Erythroblast (primary cell): Measurements from ENCODE around the gene EDARADD.
"Not testable (repeated sequence)": the region's sequence is repeated elsewhere in the genome, so short reads cannot be mapped to it uniquely, and the experiment has no call there.

Experiments used
- DNase-seq, 2 experiments: peaks; one replicate each; lab custom pipeline; 2025; lab: John Stamatoyannopoulos, UW
- GATA1 ChIP-seq: IDR thresholded peaks from 2 replicates; pipeline ENCODE4 v1.6.1; 2011; ENCODE audit warnings: low read depth, mild to moderate bottlenecking, control low read depth, low read length, moderate library complexity
- POLR2A ChIP-seq: IDR thresholded peaks from 2 replicates; pipeline ENCODE4 v1.6.1; 2011; ENCODE audit warnings: mild to moderate bottlenecking, low read length

EDARADD gene

DNA sequence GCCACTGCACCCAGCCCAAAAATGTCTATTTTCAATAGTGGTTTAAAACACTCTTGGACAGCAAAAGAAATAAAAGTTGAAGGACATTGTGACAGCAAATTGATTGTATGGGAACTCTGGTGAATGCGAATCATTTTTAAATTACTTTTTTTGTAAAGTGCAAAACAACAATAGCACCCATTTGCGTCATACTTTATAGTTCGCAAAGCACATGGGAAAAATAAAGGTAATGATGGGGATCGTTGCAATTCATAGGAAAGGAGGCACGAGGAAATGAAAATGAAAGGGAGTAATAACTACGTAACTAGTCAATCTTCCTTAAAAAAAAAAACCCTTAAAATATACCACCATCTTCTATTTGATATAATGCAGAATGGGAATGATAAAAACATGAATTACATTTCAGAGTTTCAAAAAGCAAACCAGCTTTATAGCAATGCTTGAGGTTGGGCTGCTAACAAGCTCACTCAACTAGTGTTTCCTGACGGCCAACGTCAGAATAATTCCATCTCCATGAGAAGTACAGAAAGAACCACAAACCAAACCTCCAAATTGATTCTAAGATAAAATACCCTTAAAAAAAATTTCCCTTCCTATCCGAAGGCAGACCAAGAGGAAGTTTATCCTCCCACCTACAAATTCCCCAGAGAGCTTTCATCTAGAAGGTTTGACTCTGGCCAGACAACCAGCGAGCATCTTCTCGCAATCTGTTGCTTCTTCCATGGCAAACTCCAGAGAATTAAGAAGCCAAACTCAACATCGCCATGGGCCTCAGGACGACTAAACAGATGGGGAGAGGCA, at the start of gene EDARADD:
Gene EDARADD (plus strand): TSS at position 606 of the 801 bp plus-strand sequence. CDS start 159 bp downstream, at position 765.
- no peak for DNase-seq
- no peak for TF ChIP-seq GATA1
- TF ChIP-seq POLR2A = no peak

GRCh38 chr1:236345728-236346127, 48.4 kb upstream of the EDARADD start:
- TF ChIP-seq POLR2A (no peak), GATA1 (no peak)
- DNase-seq = peak; percentile 6 to 25

DNA sequence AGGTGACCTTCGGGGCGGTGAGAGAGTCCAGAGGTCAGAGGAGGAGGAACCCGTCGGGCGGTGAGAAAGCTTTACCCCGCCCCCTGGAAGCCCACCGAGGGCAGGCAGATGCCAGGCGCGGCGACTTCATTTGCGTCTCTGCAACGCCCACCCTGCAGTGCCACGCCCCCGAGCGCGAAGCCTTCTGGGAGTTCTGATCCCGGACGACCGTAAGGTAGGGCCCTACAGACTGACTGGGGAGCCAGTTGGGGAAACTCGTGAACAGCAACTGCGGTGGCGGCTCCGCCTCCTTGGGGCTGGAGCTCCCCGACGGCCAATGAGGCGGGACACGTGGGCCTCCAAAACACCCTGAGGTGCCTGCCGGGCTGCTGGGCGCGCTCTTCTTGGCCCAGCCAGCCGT, 46.0 kb upstream of the EDARADD start:
- no peak for DNase-seq
- TF ChIP-seq POLR2A (no peak), GATA1 (no peak)

- DNase-seq = no peak
- TF ChIP-seq GATA1 (no peak), POLR2A (no peak)
Measured at GRCh38 chr1:236350308-236350707, 43.8 kb upstream of the EDARADD start.

- DNase-seq = peak; percentile 37 to 83
- TF ChIP-seq POLR2A (no peak), GATA1 (no peak)
Measured at GRCh38 chr1:236351875-236352573, 42.1 kb upstream of the EDARADD start.

- not testable (repeated sequence) for DNase-seq
Measured at GRCh38 chr1:236352747-236353146, 41.3 kb upstream of the EDARADD start.

DNA sequence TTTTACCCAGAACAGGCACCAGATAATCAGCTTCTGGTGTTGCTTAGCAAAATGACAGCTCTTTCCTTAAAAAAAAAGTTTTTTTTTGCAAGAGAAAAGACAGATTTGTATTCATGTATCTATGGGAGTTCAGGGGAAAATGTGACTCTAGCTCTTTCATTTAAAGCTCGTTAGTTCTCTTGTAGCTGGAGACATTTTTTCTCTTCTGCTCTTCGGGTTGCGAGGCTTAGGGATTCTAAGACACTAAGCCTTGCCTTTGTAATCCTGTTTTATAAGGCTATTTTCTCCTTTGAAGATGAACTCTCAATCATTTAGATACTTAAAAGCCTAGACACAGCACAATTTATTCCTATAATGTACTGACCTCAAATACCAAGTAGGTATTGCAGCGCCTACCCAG, 40.3 kb upstream of the EDARADD start:
- TF ChIP-seq GATA1 = no peak
- TF ChIP-seq POLR2A = no peak
- DNase-seq = no peak

DNA sequence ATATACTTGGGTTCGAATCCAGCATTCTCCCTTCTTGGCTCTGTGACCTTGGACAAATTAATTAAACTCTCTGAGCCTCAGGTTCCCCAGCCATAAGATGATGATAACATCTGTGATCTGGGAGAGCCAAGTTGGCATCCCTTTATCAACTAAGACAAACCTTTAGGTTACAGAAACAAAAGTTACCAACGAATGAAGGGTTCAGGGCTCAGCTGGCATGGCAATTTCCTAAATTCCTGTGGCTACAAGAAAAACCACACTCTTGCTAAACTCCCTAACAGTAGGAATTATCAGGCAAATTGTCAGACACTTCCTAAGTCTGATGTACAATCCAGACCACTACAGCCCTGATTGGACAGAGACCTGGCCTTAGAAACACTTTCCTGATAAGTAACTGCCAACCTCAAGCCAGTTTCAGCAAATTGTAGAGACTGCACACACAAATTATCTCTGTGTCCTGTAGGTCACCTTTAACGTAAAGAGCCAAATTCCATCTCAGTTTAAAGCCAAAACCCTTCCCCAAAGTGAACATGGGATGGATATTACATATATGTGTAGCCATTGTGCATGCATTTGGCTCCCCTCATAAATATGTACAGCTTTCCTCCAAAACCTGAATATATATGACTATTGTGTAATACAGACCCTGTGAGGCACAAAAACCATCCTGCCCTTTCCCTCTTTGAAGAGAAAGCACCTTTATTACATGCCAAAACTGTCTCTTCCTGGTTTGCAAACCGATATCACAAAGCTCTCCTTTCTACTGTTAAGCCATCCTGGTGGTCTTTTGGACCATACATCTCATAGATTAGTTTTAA, 39.5 kb upstream of the EDARADD start:
- TF ChIP-seq POLR2A (no peak), GATA1 (no peak)
- peak in 1 of 2 experiments; percentile 33 for DNase-seq

GRCh38 chr1:236356141-236356540, 37.9 kb upstream of the EDARADD start:
- no peak for TF ChIP-seq POLR2A
- no peak for TF ChIP-seq GATA1
- no peak for DNase-seq

DNA sequence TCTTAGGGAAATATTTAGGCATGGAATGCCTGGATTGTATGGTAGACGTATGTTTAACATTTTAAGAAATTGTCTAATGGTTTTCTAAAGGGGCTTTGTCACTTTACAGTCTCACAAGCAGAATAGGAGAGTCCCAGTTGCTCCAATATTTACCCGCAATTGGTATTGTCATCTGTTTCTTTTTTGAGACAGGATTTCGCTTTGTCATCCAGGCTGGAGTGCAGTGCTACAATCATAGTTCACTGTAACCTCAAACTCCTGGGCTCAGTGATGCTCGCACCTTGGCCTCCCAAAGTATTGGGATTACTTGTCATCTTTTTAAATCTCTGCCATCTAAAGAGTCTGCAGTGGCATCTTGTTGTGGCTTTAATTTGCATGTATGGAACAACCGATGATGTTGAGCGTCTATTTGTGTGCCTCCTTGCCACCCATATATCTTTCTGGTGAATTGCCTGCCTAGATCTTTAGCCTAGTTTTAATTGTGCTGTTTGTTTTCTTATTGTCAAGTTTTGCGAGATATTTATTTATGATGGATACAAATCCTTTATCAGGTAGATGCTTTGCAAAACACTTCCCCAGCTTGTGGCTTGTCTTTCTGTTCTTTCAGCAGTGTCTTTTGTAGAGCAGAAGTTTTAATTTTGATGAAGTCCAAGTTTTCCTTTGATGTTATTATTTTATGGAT, 32.0 kb upstream of the EDARADD start:
- TF ChIP-seq POLR2A = no peak
- no peak for DNase-seq

DNA sequence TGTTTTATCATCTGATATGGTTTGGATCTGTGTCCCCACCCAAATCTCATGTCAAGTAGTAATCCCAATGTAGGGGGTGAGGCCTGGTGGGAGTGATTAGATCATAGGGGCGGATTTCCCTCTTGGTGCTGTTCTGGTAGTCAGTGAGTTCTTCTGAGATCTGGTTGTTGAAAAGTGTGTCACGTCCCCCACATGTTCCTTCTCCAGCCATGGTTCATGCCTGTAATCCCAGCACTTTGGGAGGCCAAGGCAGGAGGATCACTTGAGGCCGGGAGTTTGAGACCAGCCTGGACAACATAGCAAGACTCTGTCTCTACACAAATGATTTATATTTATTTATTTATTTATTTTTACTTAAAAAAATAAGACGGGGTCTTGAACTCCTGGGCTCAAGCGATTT, 30.8 kb upstream of the EDARADD start:
- no peak for TF ChIP-seq GATA1
- TF ChIP-seq POLR2A = no peak
- no peak for DNase-seq

DNA sequence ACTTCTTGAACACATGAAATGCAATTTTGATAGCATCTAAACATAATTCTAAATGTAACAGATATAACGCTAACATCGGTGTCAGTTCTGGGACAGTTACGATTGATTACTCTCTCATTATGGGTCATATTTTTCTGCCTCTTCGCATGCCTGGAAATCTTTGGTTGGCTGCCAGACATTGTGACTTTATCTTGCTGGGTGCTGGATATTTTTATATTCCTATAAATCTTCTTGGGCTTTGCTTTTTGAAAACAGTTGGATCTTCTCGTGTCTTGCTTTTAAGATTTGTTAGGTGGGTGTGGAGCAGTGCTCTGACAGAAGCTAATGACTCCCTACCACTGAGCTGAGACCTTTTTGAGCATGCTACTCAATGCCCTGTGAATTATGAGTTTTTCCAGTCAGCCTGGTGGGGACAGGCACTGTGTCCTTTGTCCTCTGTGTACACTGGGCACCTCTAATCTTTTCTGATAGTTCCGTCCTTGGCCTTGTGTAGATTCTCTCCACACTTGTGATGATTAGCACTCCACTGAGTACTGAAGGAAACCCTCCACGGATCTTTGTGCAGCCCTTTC, 28.0 kb upstream of the EDARADD start:
- DNase-seq = no peak
- TF ChIP-seq POLR2A = no peak
- no peak for TF ChIP-seq GATA1

- DNase-seq = not testable (repeated sequence)
Measured at GRCh38 chr1:236366681-236367080, 27.4 kb upstream of the EDARADD start.
